Measurements from ENCODE around the gene CLK2.

- TF ChIP-seq CTCF (IDR thresholded peaks at IDR 0.05): no peak
- no peak for TF ChIP-seq POLR2A (IDR thresholded peaks at IDR 0.05; ENCODE audit: low read depth)
- no peak for TF ChIP-seq EP300 (IDR thresholded peaks at IDR 0.05)
Observed at GRCh38 chr1:155305881-155306391, 32.6 kb upstream of the CLK2 start.

All from esophagus muscularis mucosa (tissue), 4 donors.